ENCODE measurements around the gene ABLIM2.
"Not testable (repeated sequence)": the region's sequence is repeated elsewhere in the genome, so short reads cannot be mapped to it uniquely, and the experiment has no call there.

Gene ABLIM2

GRCh38 chr4:7918981-7919380, 239.6 kb downstream of the ABLIM2 start:
- no peak for ATAC-seq (ENCODE audit: low read depth)

DNA sequence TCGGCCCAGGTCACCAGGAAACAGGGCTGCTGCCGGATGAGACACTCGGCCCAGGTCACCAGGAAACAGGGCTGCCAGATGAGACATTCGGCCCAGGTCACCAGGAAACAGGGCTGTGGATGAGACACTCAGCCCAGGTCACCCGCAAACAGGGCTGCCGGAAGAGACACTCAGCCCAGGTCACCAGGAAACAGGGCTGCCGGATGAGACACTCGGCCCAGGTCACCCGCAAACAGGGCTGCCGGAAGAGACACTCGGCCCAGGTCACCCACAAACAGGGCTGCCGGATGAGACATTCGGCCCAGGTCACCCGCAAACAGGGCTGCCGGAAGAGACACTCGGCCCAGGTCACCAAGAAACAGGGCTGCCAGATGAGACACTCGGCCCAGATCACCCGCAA, 240.4 kb downstream of the ABLIM2 start:
- H3K4me3 ChIP-seq (ENCODE audit: severe bottlenecking); H3K9me3 ChIP-seq (ENCODE audit: severe bottlenecking); H3K4me1 ChIP-seq (ENCODE audit: insufficient read depth, poor library complexity, severe bottlenecking); DNase-seq (ENCODE audit: low spot score); ATAC-seq (ENCODE audit: low read depth); H3K36me3 ChIP-seq (ENCODE audit: low read depth); H3K27me3 ChIP-seq (ENCODE audit: insufficient read depth, poor library complexity, severe bottlenecking); H3K27ac ChIP-seq (ENCODE audit: poor library complexity, severe bottlenecking): not testable (repeated sequence)

More at GRCh38 chr4:7918981-7919380, 239.6 kb downstream of the ABLIM2 start:
- Histone ChIP-seq H3K27ac (ENCODE audit: poor library complexity, severe bottlenecking) (no peak overlapping the region), H3K4me1 (ENCODE audit: insufficient read depth, poor library complexity, severe bottlenecking) (no peaks in the 10 kb centered on the region), H3K9me3 (ENCODE audit: severe bottlenecking) (no peaks in the 10 kb centered on the region), H3K36me3 (ENCODE audit: low read depth) (peaks cover 10% of the 10 kb centered on the region), H3K4me3 (ENCODE audit: severe bottlenecking) (no peak overlapping the region), H3K27me3 (ENCODE audit: insufficient read depth, poor library complexity, severe bottlenecking) (no peaks in the 10 kb centered on the region)
- DNase-seq (ENCODE audit: low spot score): no peak
- TF ChIP-seq CTCF (IDR thresholded peaks at IDR 0.05; ENCODE audit: poor library complexity, severe bottlenecking): no peak

DNA sequence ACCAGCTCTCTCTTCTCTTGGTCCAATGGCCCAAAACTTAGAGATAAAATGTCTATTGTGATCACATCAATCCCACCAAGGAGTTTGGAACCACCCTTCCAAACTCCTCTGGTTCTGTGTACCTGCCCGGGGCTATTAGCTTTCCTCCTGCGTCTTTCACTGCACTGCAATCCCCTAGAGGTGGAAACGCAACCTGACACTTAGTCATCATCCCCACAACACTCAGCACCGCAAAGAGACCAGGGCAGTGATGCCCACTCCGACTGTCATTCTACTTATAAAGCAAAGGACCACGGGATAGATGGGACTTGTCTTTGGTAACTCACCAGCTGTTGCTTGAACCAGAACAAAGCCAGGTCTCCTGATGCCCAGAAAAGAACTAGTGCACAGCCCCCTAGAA, 240.9 kb downstream of the ABLIM2 start:
- ATAC-seq (ENCODE audit: low read depth) (peak; percentile 58; the same call in 2 of the 3 replicates), DNase-seq (ENCODE audit: low spot score) (no peak)
- no peaks in the 10 kb centered on the region for H3K4me1 ChIP-seq (ENCODE audit: insufficient read depth, poor library complexity, severe bottlenecking)
- no peaks in the 10 kb centered on the region for H3K27me3 ChIP-seq (ENCODE audit: insufficient read depth, poor library complexity, severe bottlenecking)
- no peak for TF ChIP-seq CTCF (IDR thresholded peaks at IDR 0.05; ENCODE audit: poor library complexity, severe bottlenecking)
- H3K4me3 ChIP-seq (ENCODE audit: severe bottlenecking): no peak overlapping the region
- no peaks in the 10 kb centered on the region for H3K9me3 ChIP-seq (ENCODE audit: severe bottlenecking)
- no peak overlapping the region for H3K27ac ChIP-seq (ENCODE audit: poor library complexity, severe bottlenecking)
- peaks cover 10% of the 10 kb centered on the region for H3K36me3 ChIP-seq (ENCODE audit: low read depth)

DNA sequence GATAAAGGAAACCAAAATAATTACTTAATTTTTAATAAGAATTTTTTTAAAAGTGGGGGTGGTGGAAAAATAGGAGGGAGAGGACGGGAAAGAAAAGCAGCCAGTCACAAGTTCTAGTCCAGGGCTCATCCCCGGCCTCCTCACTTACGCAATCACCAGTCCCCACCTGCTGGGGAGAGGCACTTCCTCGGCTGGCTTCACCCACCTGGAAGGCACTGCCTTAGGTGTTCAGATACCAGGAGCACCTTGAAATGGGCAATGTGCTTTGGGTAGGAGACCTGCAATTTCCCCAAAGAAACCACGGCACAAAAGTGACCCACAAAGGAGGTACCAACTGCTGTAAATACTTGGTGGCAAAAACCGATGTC, 242.8 kb downstream of the ABLIM2 start:
- Histone ChIP-seq H3K27me3 (ENCODE audit: insufficient read depth, poor library complexity, severe bottlenecking) (no peaks in the 10 kb centered on the region), H3K9me3 (ENCODE audit: severe bottlenecking) (no peaks in the 10 kb centered on the region), H3K4me3 (ENCODE audit: severe bottlenecking) (no peak overlapping the region), H3K4me1 (ENCODE audit: insufficient read depth, poor library complexity, severe bottlenecking) (peaks cover 11% of the 10 kb centered on the region), H3K36me3 (ENCODE audit: low read depth) (peaks cover 10% of the 10 kb centered on the region), H3K27ac (ENCODE audit: poor library complexity, severe bottlenecking) (no peak overlapping the region)
- no peak for DNase-seq (ENCODE audit: low spot score)
- TF ChIP-seq CTCF (IDR thresholded peaks at IDR 0.05; ENCODE audit: poor library complexity, severe bottlenecking): no peak
- no peak for ATAC-seq (ENCODE audit: low read depth)
